KMS-11 (cell line): ENCODE data around the gene PGM1.

Experiments used
- H2AFZ ChIP-seq: fragments of 200-600 bp; sonication (generic); 2 replicates; pipeline ENCODE4 v1.6.1; 2016; ENCODE audit warnings: antibody characterized with exemption, mixed run types, low read depth
- H3K27ac ChIP-seq: fragments of 200-600 bp; sonication (generic); 2 replicates; pipeline ENCODE4 v1.6.1; 2016; ENCODE audit warnings: mild to moderate bottlenecking, mixed run types
- H3K27me3 ChIP-seq: fragments of 200-600 bp; sonication (generic); 2 replicates; pipeline ENCODE4 v1.6.1; 2017; ENCODE audit warnings: mild to moderate bottlenecking, low read depth, mixed run types, moderate library complexity; ENCODE audit not compliant: insufficient read depth
- H3K36me3 ChIP-seq: fragments of 200-600 bp; sonication (generic); 2 replicates; pipeline ENCODE4 v1.6.1; 2017; ENCODE audit warnings: mild to moderate bottlenecking, mixed run types; ENCODE audit not compliant: insufficient read depth
- H3K4me1 ChIP-seq: fragments of 200-600 bp; sonication (generic); 2 replicates; pipeline ENCODE4 v1.6.1; 2016; ENCODE audit warnings: mild to moderate bottlenecking, low read depth, mixed run types; ENCODE audit not compliant: poor library complexity, severe bottlenecking
- H3K4me2 ChIP-seq: fragments of 200-600 bp; sonication (generic); 2 replicates; pipeline ENCODE4 v1.7.0; 2016; ENCODE audit warnings: mild to moderate bottlenecking, mixed run types
- H3K4me3 ChIP-seq: fragments of 200-600 bp; sonication (generic); IDR thresholded peaks from 2 replicates; pipeline ENCODE4 v1.6.1; 2017; ENCODE audit warnings: low read depth, low read length, mixed read lengths; ENCODE audit not compliant: insufficient read depth
- H3K79me2 ChIP-seq: fragments of 200-600 bp; sonication (generic); 2 replicates; pipeline ENCODE4 v1.6.1; 2016; ENCODE audit warnings: low read depth, mixed run types; ENCODE audit not compliant: insufficient read depth
- H3K9ac ChIP-seq: fragments of 200-600 bp; sonication (generic); 2 replicates; pipeline ENCODE4 v1.6.1; 2016; ENCODE audit warnings: mild to moderate bottlenecking, mixed run types
- H4K20me1 ChIP-seq: fragments of 200-600 bp; sonication (generic); 2 replicates; pipeline ENCODE4 v1.6.1; 2016; ENCODE audit warnings: mild to moderate bottlenecking, mixed run types; ENCODE audit not compliant: insufficient read depth
- TF ChIP-seq, protein P1 (sequence below): fragments of 200-600 bp; sonication (generic); conservative IDR thresholded peaks from 2 replicates; pipeline ENCODE4 v1.6.1; 2017; ENCODE audit warnings: low read depth, mild to moderate bottlenecking, antibody characterized with exemption, low read length, moderate library complexity, mixed read lengths

PGM1 gene

DNA sequence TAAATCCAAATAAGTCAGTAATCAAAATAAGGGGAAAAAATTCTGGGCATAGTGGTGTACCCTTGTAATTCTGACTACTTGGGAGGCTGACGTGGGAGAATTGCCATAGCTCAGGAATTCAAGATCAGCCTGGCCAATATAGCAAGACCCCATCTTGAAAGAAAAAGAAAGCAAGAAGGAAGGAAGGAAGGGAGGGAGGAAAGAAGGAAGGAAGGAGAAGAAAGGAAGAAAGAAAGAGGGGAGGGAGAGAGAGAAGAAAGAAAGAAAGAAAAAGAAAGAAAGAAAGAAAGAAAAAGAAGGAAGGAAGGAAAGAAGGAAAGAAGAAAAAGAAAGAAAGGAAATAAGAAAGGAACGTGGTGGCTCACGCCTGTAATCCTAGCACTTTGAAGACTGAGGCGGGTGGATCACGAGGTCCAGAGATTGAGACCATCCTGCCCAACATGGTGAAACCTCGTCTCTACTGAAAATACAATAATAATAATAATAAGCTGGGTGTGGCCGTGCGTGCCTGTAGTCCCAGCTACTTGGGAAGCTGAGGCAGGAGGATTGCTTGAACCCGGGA, 116.1 kb downstream of the PGM1 start:
- Histone ChIP-seq H3K36me3 (no peaks in the 10 kb centered on the region), H3K4me2 (no peak overlapping the region), H4K20me1 (no peaks in the 10 kb centered on the region), H3K79me2 (no peaks in the 10 kb centered on the region), H3K4me1 (peaks cover 35% of the 10 kb centered on the region), H3K27me3 (no peaks in the 10 kb centered on the region), H2AFZ (no peak overlapping the region), H3K9ac (no peak overlapping the region), H3K27ac (no peak overlapping the region), H3K4me3 (no peak overlapping the region)
- TF ChIP-seq, protein P1, sequence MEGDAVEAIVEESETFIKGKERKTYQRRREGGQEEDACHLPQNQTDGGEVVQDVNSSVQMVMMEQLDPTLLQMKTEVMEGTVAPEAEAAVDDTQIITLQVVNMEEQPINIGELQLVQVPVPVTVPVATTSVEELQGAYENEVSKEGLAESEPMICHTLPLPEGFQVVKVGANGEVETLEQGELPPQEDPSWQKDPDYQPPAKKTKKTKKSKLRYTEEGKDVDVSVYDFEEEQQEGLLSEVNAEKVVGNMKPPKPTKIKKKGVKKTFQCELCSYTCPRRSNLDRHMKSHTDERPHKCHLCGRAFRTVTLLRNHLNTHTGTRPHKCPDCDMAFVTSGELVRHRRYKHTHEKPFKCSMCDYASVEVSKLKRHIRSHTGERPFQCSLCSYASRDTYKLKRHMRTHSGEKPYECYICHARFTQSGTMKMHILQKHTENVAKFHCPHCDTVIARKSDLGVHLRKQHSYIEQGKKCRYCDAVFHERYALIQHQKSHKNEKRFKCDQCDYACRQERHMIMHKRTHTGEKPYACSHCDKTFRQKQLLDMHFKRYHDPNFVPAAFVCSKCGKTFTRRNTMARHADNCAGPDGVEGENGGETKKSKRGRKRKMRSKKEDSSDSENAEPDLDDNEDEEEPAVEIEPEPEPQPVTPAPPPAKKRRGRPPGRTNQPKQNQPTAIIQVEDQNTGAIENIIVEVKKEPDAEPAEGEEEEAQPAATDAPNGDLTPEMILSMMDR = no peak
